ENCODE results near the gene SESN2. TPM values are rescaled to one million over a fixed set of nuclear protein-coding genes. Genes with fewer than 3 reads are reported as not detected.

The SESN2 gene
- total RNA-seq, 1 experiment from 2014 or later, result 36.8 TPM

GRCh38 chr1:28243685-28244311 is 15.5 kb upstream of the SESN2 start:
- ChIA-PET CTCF (no interaction called here), RAD21 (ENCODE audit: low non-redundant PET in 1 of 2, low total read pairs in 2 of 2, uncharacterized antibody in 2 of 2, unreplicated experiment in 2 of 2) (no interaction called here), POLR2A (no interaction called here)
- Histone ChIP-seq H3K27ac (ENCODE audit: low read depth, low read length) (no peak overlapping the region), H2AFZ (ENCODE audit: low read depth, low read length, poor library complexity, severe bottlenecking) (no peak overlapping the region), H3K9me2 (ENCODE audit: insufficient read depth) (no peaks in the 10 kb centered on the region), H4K20me1 (ENCODE audit: insufficient read depth) (no peaks in the 10 kb centered on the region), H3K36me3 (ENCODE audit: control insufficient read depth in 1 of 2, insufficient read depth in 2 of 2, low read length in 2 of 2) (no peaks in the 10 kb centered on the region), H3K4me3 (replicated peaks in 1 of 2; ENCODE audit: low read depth in 1 of 2, low read length in 2 of 2) (no peak overlapping the region), H3K9me3 (ENCODE audit: control insufficient read depth in 1 of 2, insufficient read depth in 1 of 2, low read depth in 1 of 2, low read length in 2 of 2) (no peaks in the 10 kb centered on the region), H3K4me1 (ENCODE audit: control insufficient read depth in 1 of 2, insufficient read depth in 2 of 2, low read length in 2 of 2) (peaks cover 13 to 16% of the 10 kb centered on the region in 2 experiments), H3K4me2 (ENCODE audit: low read length) (no peak overlapping the region), H3K9ac (ENCODE audit: low read length) (no peak overlapping the region), H3K27me3 (ENCODE audit: insufficient read depth, low read length) (no peaks in the 10 kb centered on the region), H3K79me2 (ENCODE audit: insufficient read depth, low read length) (no peaks in the 10 kb centered on the region)
- no peak for DNase-seq (ENCODE audit: low read depth, low spot score)
- TF ChIP-seq REST (IDR thresholded peaks at IDR 0.05; ENCODE audit: low read depth), result no peak
- no peak for TF ChIP-seq TCF7L2 (IDR thresholded peaks at IDR 0.05; ENCODE audit: borderline replicate concordance, extremely low read depth, insufficient read depth, insufficient read length)
- no peak for TF ChIP-seq JUND (IDR thresholded peaks at IDR 0.05)
- TF ChIP-seq CEBPB (IDR thresholded peaks at IDR 0.05; ENCODE audit: low read depth), result no peak
- TF ChIP-seq FOSL1 (IDR thresholded peaks at IDR 0.05; ENCODE audit: low read depth), result no peak
- no peak for TF ChIP-seq SRF (IDR thresholded peaks at IDR 0.05; ENCODE audit: low read depth)
- TF ChIP-seq MAX (IDR thresholded peaks at IDR 0.05), result no peak
- TF ChIP-seq ZFX (IDR thresholded peaks at IDR 0.05), result no peak
- no peak for TF ChIP-seq ATF3 (IDR thresholded peaks at IDR 0.05)
- no peak for TF ChIP-seq EGR1 (IDR thresholded peaks at IDR 0.05; ENCODE audit: low read depth)
- TF ChIP-seq SP1 (IDR thresholded peaks at IDR 0.05; ENCODE audit: low read depth), result no peak
- no peak for TF ChIP-seq CBX3 (IDR thresholded peaks at IDR 0.05; ENCODE audit: low read depth)
- no peak for TF ChIP-seq EZH2 (IDR thresholded peaks at IDR 0.05)
- no peak for TF ChIP-seq SIN3A (IDR thresholded peaks at IDR 0.05; ENCODE audit: low read depth)
- no peak for TF ChIP-seq YY1 (IDR thresholded peaks at IDR 0.05; ENCODE audit: extremely low read depth, insufficient replicate concordance, low read depth, low read length)
- no peak for ATAC-seq
- intact Hi-C loops (cut with micrococcal nuclease), result no loop called here
- no TSS peak for BruUV-seq (replicated peaks)
